Common myeloid progenitor, CD34-positive (primary cell): ENCODE results near the gene PDS5B.

Experiments
- CTCF ChIA-PET: fragments of 350-600 bp; sonication (Branson Sonifier 250); formaldehyde crosslinking; loops from one replicate; lab custom pipeline; 2021; ENCODE audit warnings: antibody characterized with exemption; lab: Charles Lee
- POLR2A ChIA-PET: fragments of 350-600 bp; sonication (Branson Sonifier 250); formaldehyde crosslinking; loops from one replicate; lab custom pipeline; 2021; ENCODE audit warnings: antibody characterized with exemption; lab: Charles Lee
- DNase-seq, 3 donors: peaks; one replicate each; pipeline versions ENCODE4 v3.0.0 to v3.0.0-alpha.2; 2013
- H3K27ac ChIP-seq, 2 experiments: 1 replicate in 1 of 2; 2 replicates in 1 of 2; pipeline ENCODE4 v1.7.0; 2013; ENCODE audit warnings: inconsistent platforms in 2 of 2, low read length in 2 of 2, mild to moderate bottlenecking in 2 of 2, low read depth in 1 of 2, moderate library complexity in 1 of 2; ENCODE audit not compliant: severe bottlenecking in 2 of 2, insufficient read depth in 1 of 2, poor library complexity in 1 of 2
- H3K27me3 ChIP-seq, 5 experiments: replicated peaks in 2 of 5; 1 replicate in 3 of 5; 2 replicates in 2 of 5; pipeline versions ENCODE4 v1.6.1 to v1.7.0; 2013; ENCODE audit warnings: low read length in 4 of 5, mild to moderate bottlenecking in 2 of 5, moderate library complexity in 2 of 5, inconsistent platforms in 1 of 5; ENCODE audit not compliant: insufficient read depth in 5 of 5, control insufficient read depth in 4 of 5
- H3K36me3 ChIP-seq, 4 experiments: 1 replicate in 2 of 4; 2 replicates in 2 of 4; pipeline versions ENCODE4 v1.6.1 to v1.7.0; 2013; ENCODE audit warnings: low read length in 3 of 4, control low read depth in 1 of 4, mild to moderate bottlenecking in 1 of 4; ENCODE audit not compliant: control insufficient read depth in 4 of 4, insufficient read depth in 4 of 4
- H3K4me1 ChIP-seq, 4 experiments: 1 replicate in 3 of 4; 2 replicates in 1 of 4; pipeline versions ENCODE4 v1.6.1 to v1.7.1; 2013; ENCODE audit warnings: low read length in 3 of 4, mild to moderate bottlenecking in 3 of 4, control low read depth in 1 of 4, inconsistent platforms in 1 of 4, moderate library complexity in 1 of 4; ENCODE audit not compliant: control insufficient read depth in 4 of 4, insufficient read depth in 4 of 4; ENCODE audit errors: control extremely low read depth in 1 of 4
- H3K4me3 ChIP-seq, 7 experiments: 1 replicate in 4 of 7; 2 replicates in 3 of 7; pipeline versions ENCODE4 v1.5.1 to v1.7.0; 2013; ENCODE audit warnings: mild to moderate bottlenecking in 7 of 7, low read length in 6 of 7, moderate library complexity in 6 of 7, inconsistent platforms in 2 of 7, low read depth in 2 of 7, control low read depth in 1 of 7; ENCODE audit not compliant: insufficient read depth in 4 of 7, control insufficient read depth in 1 of 7; ENCODE audit errors: extremely low read depth in 1 of 7
- H3K9me3 ChIP-seq, 5 experiments: 1 replicate in 4 of 5; 2 replicates in 1 of 5; pipeline versions ENCODE4 v1.6.1 to v1.7.1; 2013; ENCODE audit warnings: low read length in 4 of 5, mild to moderate bottlenecking in 2 of 5, inconsistent platforms in 1 of 5, low read depth in 1 of 5, moderate library complexity in 1 of 5; ENCODE audit not compliant: control insufficient read depth in 4 of 5, insufficient read depth in 2 of 5; ENCODE audit errors: control extremely low read depth in 1 of 5
- WGBS: methylation state at CpG from one replicate; pipeline ENCODE4 v1.1.5; 2013; ENCODE audit not compliant: insufficient coverage; 5-methylcytosine and 5-hydroxymethylcytosine counted together

The PDS5B gene

GRCh38 chr13:32751340-32751739 lies 165.1 kb downstream of the PDS5B start:
- no peak overlapping the region for H3K4me3 ChIP-seq
- CTCF ChIA-PET = no interaction called here

GRCh38 chr13:32752311-32752710 lies 166.1 kb downstream of the PDS5B start:
- 100% methylated on average over 1 of the region's 4 CpGs for WGBS
- ChIA-PET CTCF (no interaction called here), POLR2A (no interaction called here)
- Histone ChIP-seq H3K4me1 (no peaks in the 10 kb centered on the region), H3K27ac (no peak overlapping the region), H3K27me3 (no peaks in the 10 kb centered on the region), H3K36me3 (peaks cover 0 to 22% (median 14%) of the 10 kb centered on the region in 4 experiments), H3K9me3 (no peaks in the 10 kb centered on the region), H3K4me3 (no peak overlapping the region)
- no peak for DNase-seq

More at GRCh38 chr13:32751340-32751739, 165.1 kb downstream of the PDS5B start:
- POLR2A ChIA-PET = no interaction called here
- H3K9me3 ChIP-seq = no peaks in the 10 kb centered on the region
- no peaks in the 10 kb centered on the region for H3K27me3 ChIP-seq
- H3K36me3 ChIP-seq = peaks cover 4 to 26% (median 18%) of the 10 kb centered on the region in 4 experiments
- no peak overlapping the region for H3K27ac ChIP-seq
- WGBS = 100% methylated on average over 1 of the region's 4 CpGs
- H3K4me1 ChIP-seq = no peaks in the 10 kb centered on the region
- DNase-seq = no peak

GRCh38 chr13:32752997-32753606 lies 166.8 kb downstream of the PDS5B start:
- Histone ChIP-seq H3K27ac (no peak overlapping the region), H3K9me3 (no peaks in the 10 kb centered on the region), H3K36me3 (peaks cover 2 to 22% (median 14%) of the 10 kb centered on the region in 4 experiments), H3K4me3 (no peak overlapping the region), H3K4me1 (no peaks in the 10 kb centered on the region), H3K27me3 (no peaks in the 10 kb centered on the region)
- 100% methylated on average over 2 of the region's 3 CpGs for WGBS
- no peak for DNase-seq
- ChIA-PET POLR2A (no interaction called here), CTCF (no interaction called here)

- DNase-seq = no peak
- H3K4me3 ChIP-seq = no peak overlapping the region
- H3K4me1 ChIP-seq = no peaks in the 10 kb centered on the region
- H3K9me3 ChIP-seq = no peaks in the 10 kb centered on the region
- H3K36me3 ChIP-seq = peaks cover 6 to 31% (median 20%) of the 10 kb centered on the region in 4 experiments
- H3K27me3 ChIP-seq = no peaks in the 10 kb centered on the region
- no peak overlapping the region for H3K27ac ChIP-seq
- CTCF ChIA-PET = no interaction called here
- 100% methylated on average over 1 of the region's 1 CpG for WGBS
- POLR2A ChIA-PET = no interaction called here
Observed at GRCh38 chr13:32754179-32754578, 167.9 kb downstream of the PDS5B start.

- POLR2A ChIA-PET = no interaction called here
- peaks cover 20 to 36% (median 28%) of the 10 kb centered on the region in 4 experiments for H3K36me3 ChIP-seq
- peaks cover 0 to 5% (median 2%) of the 10 kb centered on the region in 5 experiments for H3K9me3 ChIP-seq
- no peak for DNase-seq
- CTCF ChIA-PET = interaction anchor here (0.7 kb wide), 1 partner anchor 258 kb away, joined by 3 read pairs; no protein-coding TSS in a partner anchor
- H3K27ac ChIP-seq = no peak overlapping the region
- WGBS = 100% methylated on average over 1 of the region's 2 CpGs
- no peaks in the 10 kb centered on the region for H3K27me3 ChIP-seq
- no peaks in the 10 kb centered on the region for H3K4me1 ChIP-seq
- H3K4me3 ChIP-seq = no peak overlapping the region
Observed at GRCh38 chr13:32759152-32759551, 172.9 kb downstream of the PDS5B start.

- Histone ChIP-seq H3K36me3 (peaks cover 22 to 33% (median 28%) of the 10 kb centered on the region in 4 experiments), H3K27ac (no peak overlapping the region), H3K4me3 (no peak overlapping the region), H3K4me1 (no peaks in the 10 kb centered on the region), H3K9me3 (peaks cover 0 to 5% (median 2%) of the 10 kb centered on the region in 5 experiments), H3K27me3 (no peaks in the 10 kb centered on the region)
- CTCF ChIA-PET = no interaction called here
- POLR2A ChIA-PET = no interaction called here
- no CpG with 5 or more reads among the region's 2 CpGs for WGBS
- no peak for DNase-seq
Observed at GRCh38 chr13:32761472-32761871, 175.2 kb downstream of the PDS5B start.

GRCh38 chr13:32779119-32779518 lies 192.9 kb downstream of the PDS5B start:
- Histone ChIP-seq H3K27me3 (no peaks in the 10 kb centered on the region), H3K27ac (no peak overlapping the region), H3K4me3 (no peak overlapping the region), H3K36me3 (peaks cover 5 to 24% (median 15%) of the 10 kb centered on the region in 4 experiments), H3K4me1 (peaks cover 0 to 13% (median 3%) of the 10 kb centered on the region in 4 experiments), H3K9me3 (peaks cover 0 to 11% (median 0%) of the 10 kb centered on the region in 5 experiments)
- no peak for DNase-seq
- ChIA-PET POLR2A (no interaction called here), CTCF (no interaction called here)
